ENCODE measurements around the gene FGR.

The FGR gene

GRCh38 chr1:27572019-27572678, 62.8 kb downstream of the FGR start:
- Histone ChIP-seq H3K27ac (peak overlapping the region; percentile 97 to 98), H3K4me3 (peak overlapping the region; percentile 59)
- DNase-seq (ENCODE audit: low spot score) = no peak
- TF ChIP-seq, protein P1, sequence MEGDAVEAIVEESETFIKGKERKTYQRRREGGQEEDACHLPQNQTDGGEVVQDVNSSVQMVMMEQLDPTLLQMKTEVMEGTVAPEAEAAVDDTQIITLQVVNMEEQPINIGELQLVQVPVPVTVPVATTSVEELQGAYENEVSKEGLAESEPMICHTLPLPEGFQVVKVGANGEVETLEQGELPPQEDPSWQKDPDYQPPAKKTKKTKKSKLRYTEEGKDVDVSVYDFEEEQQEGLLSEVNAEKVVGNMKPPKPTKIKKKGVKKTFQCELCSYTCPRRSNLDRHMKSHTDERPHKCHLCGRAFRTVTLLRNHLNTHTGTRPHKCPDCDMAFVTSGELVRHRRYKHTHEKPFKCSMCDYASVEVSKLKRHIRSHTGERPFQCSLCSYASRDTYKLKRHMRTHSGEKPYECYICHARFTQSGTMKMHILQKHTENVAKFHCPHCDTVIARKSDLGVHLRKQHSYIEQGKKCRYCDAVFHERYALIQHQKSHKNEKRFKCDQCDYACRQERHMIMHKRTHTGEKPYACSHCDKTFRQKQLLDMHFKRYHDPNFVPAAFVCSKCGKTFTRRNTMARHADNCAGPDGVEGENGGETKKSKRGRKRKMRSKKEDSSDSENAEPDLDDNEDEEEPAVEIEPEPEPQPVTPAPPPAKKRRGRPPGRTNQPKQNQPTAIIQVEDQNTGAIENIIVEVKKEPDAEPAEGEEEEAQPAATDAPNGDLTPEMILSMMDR (IDR thresholded peaks at IDR 0.05) = no peak

DNA sequence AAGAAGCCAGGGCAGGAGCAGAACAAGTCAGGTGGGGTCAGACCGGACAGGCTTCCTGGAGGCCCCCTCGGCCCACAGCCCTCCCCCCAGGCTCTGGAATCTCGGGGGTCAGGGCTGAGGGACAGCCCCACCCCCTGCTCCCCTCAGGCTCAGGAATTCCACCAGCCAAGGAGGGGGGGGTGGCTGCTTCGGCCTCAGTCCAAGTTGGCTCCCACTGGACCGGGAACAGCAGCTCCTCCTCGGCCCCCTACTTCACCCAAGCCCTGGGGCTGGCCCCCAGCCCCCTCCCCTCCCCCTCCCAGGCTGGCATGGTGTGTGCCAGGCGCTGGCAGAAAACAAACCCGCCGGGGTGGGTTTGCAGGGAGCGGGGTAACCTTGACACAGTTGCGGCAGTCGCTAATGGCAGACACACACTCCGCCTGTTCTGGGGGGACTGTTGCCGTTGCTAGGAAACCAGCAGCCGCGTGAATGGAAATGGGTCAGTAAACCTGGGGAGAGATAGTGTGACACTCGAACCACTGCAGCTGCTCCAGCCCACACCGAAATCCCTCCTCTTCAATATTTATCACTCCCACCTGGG, 63.5 kb downstream of the FGR start:
- TF ChIP-seq, protein P1 (IDR thresholded peaks at IDR 0.05) = no peak
- Histone ChIP-seq H3K4me3 (peak overlapping the region; percentile 59), H3K27ac (peak overlapping the region; percentile 97 to 98)
- no peak for DNase-seq (ENCODE audit: low spot score)

GRCh38 chr1:27570784-27571183, 64.2 kb downstream of the FGR start:
- Histone ChIP-seq H3K27ac (peak overlapping the region; percentile 97 to 98), H3K4me3 (no peak overlapping the region)
- DNase-seq (ENCODE audit: low spot score) = no peak
- TF ChIP-seq, protein P1 (IDR thresholded peaks at IDR 0.05) = no peak

GRCh38 chr1:27570356-27570755, 64.6 kb downstream of the FGR start:
- TF ChIP-seq, protein P1 (IDR thresholded peaks at IDR 0.05) = no peak
- H3K27ac ChIP-seq = peak overlapping the region; percentile 97 to 98
- DNase-seq (ENCODE audit: low spot score) = no peak
- H3K4me3 ChIP-seq = no peak overlapping the region

- TF ChIP-seq, protein P1 (IDR thresholded peaks at IDR 0.05) = no peak
- no peak for DNase-seq (ENCODE audit: low spot score)
- H3K4me3 ChIP-seq = no peak overlapping the region
- peak overlapping the region; percentile 97 to 98 for H3K27ac ChIP-seq
Measured at GRCh38 chr1:27569506-27570291, 65.3 kb downstream of the FGR start.

- Histone ChIP-seq H3K4me3 (peak overlapping the region; percentile 66), H3K27ac (peak overlapping the region; percentile 97 to 98)
- no peak for DNase-seq (ENCODE audit: low spot score)
- TF ChIP-seq, protein P1 (IDR thresholded peaks at IDR 0.05) = no peak
Measured at GRCh38 chr1:27569088-27569460, 65.9 kb downstream of the FGR start.

Measured in coronary artery (tissue), 2 donors.